ENCODE results near the gene FNDC10.

FNDC10 gene

GRCh38 chr1:1625404-1625775, 25.5 kb upstream of the FNDC10 start:
- H2AFZ ChIP-seq (ENCODE audit: low read depth, low read length, severe bottlenecking), result no peak overlapping the region
- no peaks in the 10 kb centered on the region for H3F3A ChIP-seq (ENCODE audit: insufficient read depth)
- H3K4me3 ChIP-seq (ENCODE audit: insufficient read depth, low read length, poor library complexity, severe bottlenecking), result no peak overlapping the region
- no peaks in the 10 kb centered on the region for H3K79me2 ChIP-seq (ENCODE audit: insufficient read depth, low read length)
- no peak overlapping the region for H3K9ac ChIP-seq (ENCODE audit: low read length)
- no peak for TF ChIP-seq EZH2phosphoT487 (conservative IDR thresholded peaks at IDR 0.05; ENCODE audit: low read length)
- TF ChIP-seq, protein P1, sequence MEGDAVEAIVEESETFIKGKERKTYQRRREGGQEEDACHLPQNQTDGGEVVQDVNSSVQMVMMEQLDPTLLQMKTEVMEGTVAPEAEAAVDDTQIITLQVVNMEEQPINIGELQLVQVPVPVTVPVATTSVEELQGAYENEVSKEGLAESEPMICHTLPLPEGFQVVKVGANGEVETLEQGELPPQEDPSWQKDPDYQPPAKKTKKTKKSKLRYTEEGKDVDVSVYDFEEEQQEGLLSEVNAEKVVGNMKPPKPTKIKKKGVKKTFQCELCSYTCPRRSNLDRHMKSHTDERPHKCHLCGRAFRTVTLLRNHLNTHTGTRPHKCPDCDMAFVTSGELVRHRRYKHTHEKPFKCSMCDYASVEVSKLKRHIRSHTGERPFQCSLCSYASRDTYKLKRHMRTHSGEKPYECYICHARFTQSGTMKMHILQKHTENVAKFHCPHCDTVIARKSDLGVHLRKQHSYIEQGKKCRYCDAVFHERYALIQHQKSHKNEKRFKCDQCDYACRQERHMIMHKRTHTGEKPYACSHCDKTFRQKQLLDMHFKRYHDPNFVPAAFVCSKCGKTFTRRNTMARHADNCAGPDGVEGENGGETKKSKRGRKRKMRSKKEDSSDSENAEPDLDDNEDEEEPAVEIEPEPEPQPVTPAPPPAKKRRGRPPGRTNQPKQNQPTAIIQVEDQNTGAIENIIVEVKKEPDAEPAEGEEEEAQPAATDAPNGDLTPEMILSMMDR (IDR thresholded peaks at IDR 0.05; ENCODE audit: insufficient read depth, low read length, poor library complexity, severe bottlenecking), result no peak
- no peaks in the 10 kb centered on the region for H3K9me3 ChIP-seq (ENCODE audit: insufficient read depth, low read length)
- no peak overlapping the region for H3K4me2 ChIP-seq (ENCODE audit: low read depth, low read length, poor library complexity, severe bottlenecking)
- no peaks in the 10 kb centered on the region for H4K20me1 ChIP-seq (ENCODE audit: low read depth, low read length)
- no peak overlapping the region for H3K27ac ChIP-seq (ENCODE audit: low read depth, low read length)
- no peaks in the 10 kb centered on the region for H3K36me3 ChIP-seq (ENCODE audit: low read length)
- no peaks in the 10 kb centered on the region for H3K27me3 ChIP-seq (ENCODE audit: low read length)
- no peaks in the 10 kb centered on the region for H3K9me2 ChIP-seq (replicated peaks; ENCODE audit: insufficient read depth, low read length)

- Histone ChIP-seq H3K79me2 (ENCODE audit: insufficient read depth, low read length) (no peaks in the 10 kb centered on the region), H4K20me1 (ENCODE audit: low read depth, low read length) (no peaks in the 10 kb centered on the region), H3K9me2 (replicated peaks; ENCODE audit: insufficient read depth, low read length) (no peaks in the 10 kb centered on the region), H3K27me3 (ENCODE audit: low read length) (no peaks in the 10 kb centered on the region), H3K4me3 (ENCODE audit: insufficient read depth, low read length, poor library complexity, severe bottlenecking) (no peak overlapping the region), H3K9me3 (ENCODE audit: insufficient read depth, low read length) (no peaks in the 10 kb centered on the region), H3F3A (ENCODE audit: insufficient read depth) (no peaks in the 10 kb centered on the region), H3K36me3 (ENCODE audit: low read length) (no peaks in the 10 kb centered on the region), H3K9ac (ENCODE audit: low read length) (no peak overlapping the region), H2AFZ (ENCODE audit: low read depth, low read length, severe bottlenecking) (no peak overlapping the region), H3K27ac (ENCODE audit: low read depth, low read length) (no peak overlapping the region), H3K4me2 (ENCODE audit: low read depth, low read length, poor library complexity, severe bottlenecking) (no peak overlapping the region)
- TF ChIP-seq, protein P1 (IDR thresholded peaks at IDR 0.05; ENCODE audit: insufficient read depth, low read length, poor library complexity, severe bottlenecking), result no peak
- no peak for TF ChIP-seq EZH2phosphoT487 (conservative IDR thresholded peaks at IDR 0.05; ENCODE audit: low read length)
These were observed 24.8 kb upstream of the FNDC10 start for GRCh38 chr1:1624443-1625403.

DNA sequence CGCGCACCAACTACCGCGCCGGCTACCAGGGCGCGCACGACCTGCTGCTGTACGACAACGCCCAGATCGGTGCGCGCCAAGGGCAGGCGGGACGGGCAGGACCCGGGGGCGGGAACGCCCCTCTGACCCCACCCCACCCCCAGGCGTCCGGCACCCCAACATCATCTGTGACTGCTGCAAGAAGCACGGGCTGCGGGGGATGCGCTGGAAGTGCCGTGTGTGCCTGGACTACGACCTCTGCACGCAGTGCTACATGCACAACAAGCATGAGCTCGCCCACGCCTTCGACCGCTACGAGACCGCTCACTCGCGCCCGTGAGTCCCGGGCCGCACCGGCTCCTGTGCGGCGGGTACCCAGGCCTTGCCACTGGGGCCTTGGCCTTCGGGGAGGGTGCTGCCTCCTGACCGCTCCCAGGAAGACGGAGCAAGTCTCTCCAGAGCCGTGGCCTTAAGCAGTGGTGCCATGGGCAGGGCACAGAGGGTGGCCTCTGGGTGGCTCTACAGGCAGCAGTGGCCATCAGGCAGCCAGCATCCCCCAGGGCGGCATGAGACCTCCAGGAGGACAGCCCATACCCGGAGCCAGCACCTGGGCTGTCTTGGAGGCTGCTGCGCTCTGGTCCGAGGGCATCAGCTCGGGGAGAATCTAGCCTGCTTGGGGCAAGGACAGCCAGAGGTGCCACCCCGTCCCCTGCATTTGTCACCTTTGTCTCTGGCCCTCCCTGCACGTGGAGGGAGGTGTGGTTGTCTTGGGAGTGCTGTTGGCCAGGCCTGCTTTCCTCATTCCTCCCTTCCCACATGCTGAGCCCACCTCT, 23.9 kb upstream of the FNDC10 start:
- H3K27ac ChIP-seq (ENCODE audit: low read depth, low read length), result no peak overlapping the region
- no peaks in the 10 kb centered on the region for H3K27me3 ChIP-seq (ENCODE audit: low read length)
- H2AFZ ChIP-seq (ENCODE audit: low read depth, low read length, severe bottlenecking), result no peak overlapping the region
- H3K4me2 ChIP-seq (ENCODE audit: low read depth, low read length, poor library complexity, severe bottlenecking), result no peak overlapping the region
- no peak overlapping the region for H3K4me3 ChIP-seq (ENCODE audit: insufficient read depth, low read length, poor library complexity, severe bottlenecking)
- H3K9me2 ChIP-seq (replicated peaks; ENCODE audit: insufficient read depth, low read length), result no peaks in the 10 kb centered on the region
- H3K9ac ChIP-seq (ENCODE audit: low read length), result no peak overlapping the region
- no peaks in the 10 kb centered on the region for H4K20me1 ChIP-seq (ENCODE audit: low read depth, low read length)
- no peaks in the 10 kb centered on the region for H3K9me3 ChIP-seq (ENCODE audit: insufficient read depth, low read length)
- TF ChIP-seq EZH2phosphoT487 (conservative IDR thresholded peaks at IDR 0.05; ENCODE audit: low read length), result no peak
- TF ChIP-seq, protein P1 (IDR thresholded peaks at IDR 0.05; ENCODE audit: insufficient read depth, low read length, poor library complexity, severe bottlenecking), result no peak
- no peaks in the 10 kb centered on the region for H3F3A ChIP-seq (ENCODE audit: insufficient read depth)
- no peaks in the 10 kb centered on the region for H3K36me3 ChIP-seq (ENCODE audit: low read length)
- no peaks in the 10 kb centered on the region for H3K79me2 ChIP-seq (ENCODE audit: insufficient read depth, low read length)
